ENCODE measurements around the gene CLEC10A.

DNA sequence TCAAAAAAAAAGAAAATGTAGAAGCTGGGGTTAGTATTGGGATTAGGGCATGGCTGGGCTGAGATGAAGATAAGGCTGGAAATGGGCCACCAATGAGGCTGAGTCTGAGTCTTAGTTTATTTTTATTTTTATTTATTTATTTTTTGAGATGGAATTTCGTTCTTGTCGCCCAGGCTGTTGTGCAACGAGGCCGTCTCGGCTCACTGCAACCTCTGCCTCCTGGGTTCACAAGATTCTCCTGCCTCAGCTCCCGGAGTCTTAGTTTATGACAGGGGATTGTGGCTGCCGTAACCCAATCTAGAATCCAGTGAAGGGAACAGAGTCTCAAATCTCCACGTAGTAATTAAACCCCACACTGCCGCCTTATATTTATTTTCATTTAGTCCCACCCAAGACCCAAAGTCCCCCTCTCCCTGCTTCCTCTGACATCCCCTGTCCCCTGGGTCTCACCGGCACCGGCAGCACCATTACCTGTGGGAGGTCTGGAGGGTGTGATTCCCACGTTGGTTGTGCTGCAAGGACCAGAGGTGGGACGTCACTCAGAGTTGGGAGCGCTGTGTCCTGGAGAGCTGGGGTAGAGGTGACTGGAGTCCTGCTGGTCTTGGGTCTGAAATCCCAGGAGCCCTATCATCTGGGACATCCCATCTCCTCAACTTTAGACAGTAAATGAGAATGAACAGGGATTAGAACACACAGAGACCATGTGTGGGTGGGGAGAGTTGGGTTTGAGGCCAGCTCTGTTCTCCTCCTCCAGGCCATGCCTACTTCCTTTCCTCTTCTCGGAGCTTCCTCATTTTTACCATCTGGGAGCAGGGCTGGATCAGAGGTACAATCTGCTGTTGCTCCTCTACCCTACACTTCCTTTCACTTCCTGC is at the start of gene CLEC10A:
- TF ChIP-seq, protein P1, sequence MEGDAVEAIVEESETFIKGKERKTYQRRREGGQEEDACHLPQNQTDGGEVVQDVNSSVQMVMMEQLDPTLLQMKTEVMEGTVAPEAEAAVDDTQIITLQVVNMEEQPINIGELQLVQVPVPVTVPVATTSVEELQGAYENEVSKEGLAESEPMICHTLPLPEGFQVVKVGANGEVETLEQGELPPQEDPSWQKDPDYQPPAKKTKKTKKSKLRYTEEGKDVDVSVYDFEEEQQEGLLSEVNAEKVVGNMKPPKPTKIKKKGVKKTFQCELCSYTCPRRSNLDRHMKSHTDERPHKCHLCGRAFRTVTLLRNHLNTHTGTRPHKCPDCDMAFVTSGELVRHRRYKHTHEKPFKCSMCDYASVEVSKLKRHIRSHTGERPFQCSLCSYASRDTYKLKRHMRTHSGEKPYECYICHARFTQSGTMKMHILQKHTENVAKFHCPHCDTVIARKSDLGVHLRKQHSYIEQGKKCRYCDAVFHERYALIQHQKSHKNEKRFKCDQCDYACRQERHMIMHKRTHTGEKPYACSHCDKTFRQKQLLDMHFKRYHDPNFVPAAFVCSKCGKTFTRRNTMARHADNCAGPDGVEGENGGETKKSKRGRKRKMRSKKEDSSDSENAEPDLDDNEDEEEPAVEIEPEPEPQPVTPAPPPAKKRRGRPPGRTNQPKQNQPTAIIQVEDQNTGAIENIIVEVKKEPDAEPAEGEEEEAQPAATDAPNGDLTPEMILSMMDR (IDR thresholded peaks at IDR 0.05): no peak
- TF ChIP-seq POLR2A (IDR thresholded peaks at IDR 0.05): no peak
